Activated T-cell treated with anti-CD3 and anti-CD28 coated beads for 4 hours (primary cell): ENCODE measurements around the gene ADGRG3.
"Not testable (repeated sequence)": the region's sequence is repeated elsewhere in the genome, so short reads cannot be mapped to it uniquely, and the experiment has no call there.

Experiments used
- DNase-seq: peaks from one replicate; pipeline ENCODE4 v3.0.0-alpha.2; 2020

ADGRG3 gene

GRCh38 chr16:57722210-57722499 is 54.0 kb downstream of the ADGRG3 start:
- DNase-seq, result no peak

GRCh38 chr16:57722651-57723050 is 54.5 kb downstream of the ADGRG3 start:
- DNase-seq, result no peak

GRCh38 chr16:57723170-57723569 is 55.1 kb downstream of the ADGRG3 start:
- DNase-seq, result no peak

GRCh38 chr16:57724531-57724930 is 56.4 kb downstream of the ADGRG3 start:
- no peak for DNase-seq

- DNase-seq, result no peak
These were observed 57.0 kb downstream of the ADGRG3 start for GRCh38 chr16:57725151-57725550.

- DNase-seq, result no peak
These were observed 57.4 kb downstream of the ADGRG3 start for GRCh38 chr16:57725554-57725953.

GRCh38 chr16:57725976-57726375 is 57.9 kb downstream of the ADGRG3 start:
- no peak for DNase-seq

- no peak for DNase-seq
These were observed 58.4 kb downstream of the ADGRG3 start for GRCh38 chr16:57726433-57726947.

GRCh38 chr16:57727610-57728009 is 59.5 kb downstream of the ADGRG3 start:
- DNase-seq, result no peak

GRCh38 chr16:57728336-57729181 is 60.5 kb downstream of the ADGRG3 start:
- DNase-seq, result no peak

- DNase-seq, result no peak
These were observed 61.0 kb downstream of the ADGRG3 start for GRCh38 chr16:57729182-57729484.

- not testable (repeated sequence) for DNase-seq
These were observed 61.7 kb downstream of the ADGRG3 start for GRCh38 chr16:57729852-57730251.

GRCh38 chr16:57730771-57731730 is 62.9 kb downstream of the ADGRG3 start:
- DNase-seq, result no peak

GRCh38 chr16:57732037-57732436 is 63.9 kb downstream of the ADGRG3 start:
- DNase-seq, result no peak

GRCh38 chr16:57732714-57733113 is 64.6 kb downstream of the ADGRG3 start:
- no peak for DNase-seq

- no peak for DNase-seq
These were observed 66.3 kb downstream of the ADGRG3 start for GRCh38 chr16:57734308-57734924.

GRCh38 chr16:57734925-57735754 is 67.0 kb downstream of the ADGRG3 start:
- peak; percentile 94 for DNase-seq

GRCh38 chr16:57735755-57736418 is 67.8 kb downstream of the ADGRG3 start, which contains the start of gene KATNB1:
Gene KATNB1, plus strand, starts transcription at chr16:57735770. Its CDS starts 1,474 bp downstream, at chr16:57737244.
- no peak for DNase-seq

- peak; percentile 17 for DNase-seq
These were observed 68.6 kb downstream of the ADGRG3 start for GRCh38 chr16:57736419-57737351.

- DNase-seq, result no peak
These were observed 70.7 kb downstream of the ADGRG3 start for GRCh38 chr16:57738844-57739243.
